NOMO-1 treated with dmso at 0.1 percent for 144 hours (cell line): ENCODE results near the gene SASH1.

Experiments used
- DNase-seq: peaks from one replicate; lab custom pipeline; 2025; ENCODE audit not compliant: unreplicated experiment; lab: John Stamatoyannopoulos, UW

The SASH1 gene

DNA sequence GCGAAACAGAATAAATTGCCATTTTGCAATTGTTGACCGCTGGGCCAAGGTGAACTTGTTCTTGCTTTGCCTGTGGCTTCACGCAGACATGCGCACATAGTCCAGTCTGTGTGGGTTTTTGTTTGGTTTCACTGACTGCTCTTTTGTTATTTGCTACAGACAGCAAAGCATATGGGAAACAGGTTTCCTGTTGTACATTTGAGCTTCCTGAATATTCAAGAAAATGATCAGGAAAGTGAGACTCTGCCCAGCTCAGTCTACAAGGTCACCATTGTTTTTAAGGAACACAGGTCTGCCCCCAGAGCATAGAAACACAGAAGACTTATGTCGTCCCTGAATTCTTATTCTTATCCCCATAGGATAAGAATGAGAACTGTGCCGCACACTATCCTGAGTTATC, 55.6 kb downstream of the SASH1 start:
- no peak for DNase-seq

DNA sequence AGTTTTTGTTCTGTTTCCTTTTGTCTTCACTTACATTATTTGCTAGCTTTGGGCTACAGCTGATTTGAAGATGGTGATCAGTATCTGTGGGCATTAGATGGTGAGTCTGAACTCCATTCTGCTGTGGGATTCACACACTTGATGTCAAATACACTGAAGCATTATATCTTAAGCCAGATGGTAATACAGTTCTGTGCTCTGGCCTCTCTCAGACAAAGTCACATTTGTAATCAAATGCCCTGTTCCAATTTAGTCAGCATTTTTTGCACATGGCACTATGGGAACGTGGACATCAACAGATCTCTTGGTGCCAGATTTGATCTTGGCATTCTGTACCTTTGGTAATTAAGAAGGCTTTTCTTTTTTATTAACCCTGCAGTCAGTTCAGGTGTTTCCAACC, 56.0 kb downstream of the SASH1 start:
- no peak for DNase-seq

DNA sequence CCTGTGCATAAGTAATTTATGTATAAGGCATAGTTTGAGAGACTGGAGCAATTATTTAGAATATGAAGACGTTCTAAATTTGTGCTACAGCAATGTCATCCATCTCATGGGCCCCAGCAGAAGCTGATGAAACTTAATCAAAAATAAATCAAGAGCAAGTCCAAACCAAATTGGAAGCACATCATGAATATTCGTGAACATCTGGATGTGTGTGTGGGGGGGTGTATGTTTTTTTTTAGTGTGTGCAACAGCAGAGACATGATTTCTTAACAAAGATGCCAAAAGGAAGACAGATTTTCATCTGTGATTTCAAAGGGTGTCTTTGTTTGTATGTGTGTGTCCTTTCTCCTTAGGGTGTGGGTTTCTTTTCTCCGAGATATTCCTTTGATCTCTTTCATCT, 58.9 kb downstream of the SASH1 start:
- DNase-seq = no peak

DNA sequence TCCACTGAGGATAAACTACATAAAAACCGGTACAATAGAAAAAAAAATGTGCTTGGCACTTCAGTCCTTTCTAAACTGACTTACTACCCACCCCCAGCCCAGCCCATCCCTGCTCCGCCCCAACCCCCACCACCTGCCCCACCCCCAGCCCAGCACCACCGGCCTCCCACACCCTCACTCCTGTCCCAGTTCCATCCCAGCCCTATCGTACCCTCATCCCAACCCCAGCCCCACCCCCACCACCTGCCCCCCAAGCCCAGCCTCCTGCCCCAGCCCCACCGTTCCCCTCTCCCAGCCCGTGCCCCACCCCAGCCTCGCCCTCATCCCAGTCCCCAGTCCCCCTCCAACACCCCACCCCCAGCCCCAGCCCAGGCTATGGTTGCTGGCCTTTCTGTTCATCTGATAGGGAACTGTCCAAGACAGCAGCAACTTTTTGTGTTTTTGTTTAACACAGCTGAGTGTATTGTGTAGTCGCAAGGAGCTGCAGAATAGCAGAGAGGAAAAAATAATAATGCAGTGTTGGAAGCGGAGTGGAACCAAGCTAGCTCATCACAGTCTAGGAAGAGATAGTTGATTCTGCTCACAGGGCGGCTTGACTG, 61.9 kb downstream of the SASH1 start:
- no peak for DNase-seq

DNA sequence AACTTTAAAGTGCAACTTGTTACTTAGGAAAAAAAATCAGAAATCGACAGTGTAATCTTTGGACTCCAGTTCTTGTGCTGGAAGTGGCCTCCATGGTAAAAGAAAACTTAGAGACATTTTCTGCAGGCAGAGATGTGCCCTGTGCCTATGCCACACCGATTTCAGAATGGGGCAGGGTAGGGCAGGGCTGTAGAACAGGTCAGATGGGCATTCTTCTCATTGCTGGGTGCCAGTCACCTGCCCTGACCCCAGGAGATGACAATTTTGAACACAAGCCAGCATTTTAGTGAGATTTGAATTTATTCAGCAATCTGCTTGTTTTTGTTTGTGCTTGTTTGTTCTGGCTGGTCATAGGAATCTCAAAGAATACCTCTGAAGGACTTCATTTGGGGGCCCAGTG, 63.3 kb downstream of the SASH1 start:
- DNase-seq = no peak

DNA sequence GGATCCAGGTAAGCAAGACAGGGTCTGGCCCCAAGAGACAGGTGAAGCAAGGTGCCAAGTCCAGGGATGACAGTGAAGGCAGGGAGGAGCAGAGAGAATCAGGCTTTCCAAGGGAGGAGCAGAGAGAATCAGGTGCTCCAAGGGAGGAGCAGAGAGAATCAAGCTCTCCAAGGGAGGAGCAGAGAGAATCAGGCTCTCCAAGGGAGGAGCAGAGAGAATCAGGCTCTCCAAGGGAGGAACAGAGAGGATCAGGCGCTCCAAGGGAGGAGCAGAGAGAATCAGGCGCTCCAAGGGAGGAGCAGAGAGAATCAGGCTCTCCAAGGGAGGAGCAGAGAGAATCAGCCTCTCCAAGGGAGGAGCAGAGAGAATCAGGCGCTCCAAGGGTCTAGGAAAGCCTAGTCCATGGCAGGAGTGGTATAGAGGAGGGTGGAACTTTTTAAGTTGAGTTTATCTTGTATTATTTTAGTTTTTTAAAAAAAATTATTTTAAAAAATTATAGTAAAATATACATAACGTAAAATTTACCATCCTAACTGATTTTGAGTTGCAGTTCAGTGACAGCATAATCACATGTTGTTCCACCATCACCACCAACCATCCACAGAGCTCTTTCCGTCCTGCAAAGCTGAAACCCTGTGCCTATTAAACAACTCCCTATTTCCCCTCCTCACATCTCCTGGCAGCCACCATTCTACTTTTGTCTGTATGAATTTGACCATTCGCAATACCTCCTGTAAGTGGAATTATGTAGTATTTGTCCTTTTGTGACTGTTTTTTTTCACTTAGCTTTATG, 64.1 kb downstream of the SASH1 start:
- no peak for DNase-seq

DNA sequence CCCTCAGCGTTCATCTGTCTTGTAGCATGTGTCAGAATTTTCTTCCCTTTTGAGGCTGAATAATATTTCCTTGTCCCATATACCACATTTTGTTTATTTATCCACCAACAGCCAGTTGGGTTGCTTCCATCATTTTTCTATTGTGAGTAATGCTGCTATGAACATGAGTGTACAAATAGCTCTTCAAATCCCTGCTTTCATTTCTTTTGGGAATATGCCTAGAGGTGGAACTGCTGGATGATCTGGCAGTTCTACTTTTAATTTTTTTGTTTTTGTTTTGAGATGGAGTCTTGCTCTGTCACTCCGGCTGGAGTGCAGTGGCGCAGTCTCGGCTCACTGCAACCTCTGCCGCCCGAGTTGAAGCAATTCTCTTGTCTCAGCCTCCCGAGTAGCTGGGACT, 64.7 kb downstream of the SASH1 start:
- no peak for DNase-seq

DNA sequence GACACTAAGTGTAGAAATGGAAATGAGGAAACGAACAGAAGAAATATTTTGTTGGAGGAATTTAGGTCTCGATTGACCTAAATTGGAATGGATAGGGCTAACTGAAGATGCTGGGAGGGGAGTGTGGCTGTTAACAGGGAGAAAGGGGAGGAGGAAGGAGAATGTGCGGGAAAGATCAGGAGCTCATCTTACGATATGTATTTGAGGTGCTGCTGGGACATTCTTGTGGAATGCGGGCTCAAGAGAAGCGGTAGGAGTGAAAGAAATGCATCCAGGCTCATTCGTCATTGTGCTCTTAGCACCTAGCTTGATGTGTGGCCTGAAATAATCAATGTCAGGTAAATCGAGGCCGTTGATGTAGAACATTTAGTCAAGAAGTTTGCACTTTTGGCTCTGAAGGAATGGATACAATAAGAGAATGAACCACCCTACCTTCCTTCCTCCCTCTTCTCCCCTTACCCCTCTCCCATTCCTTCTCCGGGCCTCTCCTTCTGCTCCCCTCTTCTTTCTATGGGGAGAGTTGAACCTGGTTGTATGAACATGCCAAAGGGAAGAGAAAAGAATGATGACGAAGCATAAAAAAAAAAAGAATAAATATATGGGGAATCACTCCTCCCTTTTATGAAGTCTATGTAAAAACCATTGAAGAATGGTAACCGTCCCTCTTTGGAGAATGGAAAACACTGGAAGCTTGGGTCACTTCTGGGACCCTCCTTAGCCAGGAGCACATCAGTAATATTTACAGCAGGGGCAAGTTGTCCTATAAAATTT, 70.9 kb downstream of the SASH1 start:
- DNase-seq = no peak

DNA sequence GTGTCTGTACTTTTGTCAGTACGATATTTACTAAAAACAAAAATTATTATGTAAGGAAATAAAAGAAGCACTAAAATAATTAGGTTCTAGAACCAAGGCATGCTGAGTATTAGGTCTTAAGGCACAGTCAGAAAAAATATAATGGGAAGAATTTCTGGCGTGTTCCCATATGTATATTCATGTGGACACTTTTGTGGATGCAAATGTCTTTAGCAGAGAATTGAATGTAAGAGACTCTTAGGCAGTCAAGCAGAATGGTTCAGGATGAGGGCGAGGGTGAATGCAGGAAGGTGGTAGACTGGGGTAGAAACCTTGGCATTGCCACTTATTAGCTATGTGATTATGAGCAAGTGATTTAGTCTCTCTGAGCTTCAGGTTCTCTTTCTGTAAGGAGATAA, 71.5 kb downstream of the SASH1 start:
- no peak for DNase-seq

DNA sequence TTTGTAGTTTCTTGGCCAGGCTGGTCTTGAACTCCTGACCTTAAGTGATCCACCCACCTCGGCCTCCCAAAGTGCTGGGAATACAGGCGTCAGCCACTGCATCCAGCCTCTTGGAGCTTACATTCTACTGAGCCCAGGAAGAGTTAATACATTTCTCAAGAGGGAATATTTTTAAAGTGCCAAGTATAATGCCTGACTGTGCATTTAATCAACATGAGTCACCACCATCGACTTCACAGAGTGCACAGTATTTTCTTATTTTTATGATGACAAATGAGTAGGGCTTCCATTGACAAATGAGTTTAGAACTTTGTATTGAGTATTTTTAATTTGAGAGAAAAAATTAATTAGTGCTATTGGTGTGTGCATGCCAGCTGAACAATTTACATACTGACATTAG, 72.2 kb downstream of the SASH1 start:
- DNase-seq = no peak

DNA sequence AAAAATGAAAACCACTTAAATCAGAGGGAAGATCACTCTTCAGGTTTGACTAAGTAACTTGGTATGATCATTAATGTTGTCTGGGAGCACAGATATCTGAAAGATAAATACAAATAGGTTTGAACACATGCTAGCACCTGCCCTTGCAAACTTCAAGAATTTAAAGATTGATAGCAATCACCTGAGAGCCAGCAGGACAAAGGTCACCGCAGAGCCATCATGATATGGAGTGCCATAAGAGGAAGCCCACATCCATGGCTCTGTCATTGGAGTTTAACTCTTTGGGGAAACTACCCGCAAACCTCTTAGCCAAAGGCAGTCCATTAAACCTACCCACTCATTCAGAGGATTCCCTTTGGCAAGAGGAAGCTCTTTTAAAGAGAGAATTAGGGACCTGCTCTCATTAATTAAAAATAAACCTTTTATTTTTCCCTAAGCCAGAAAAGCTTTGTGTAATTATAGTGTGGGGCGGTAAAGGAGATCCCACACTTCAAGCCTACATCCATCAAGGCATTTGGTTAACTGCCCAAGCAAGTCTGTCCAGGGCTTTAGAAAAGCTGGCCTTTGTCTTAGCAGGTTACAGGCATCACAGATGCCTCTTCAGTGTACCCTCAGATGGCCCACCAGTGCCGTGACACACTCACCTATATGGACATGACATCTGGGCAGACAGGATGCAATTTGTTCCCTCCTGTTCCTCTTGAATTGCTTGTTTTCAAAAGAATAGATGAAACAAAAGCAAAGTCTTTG, 73.0 kb downstream of the SASH1 start:
- DNase-seq = no peak

DNA sequence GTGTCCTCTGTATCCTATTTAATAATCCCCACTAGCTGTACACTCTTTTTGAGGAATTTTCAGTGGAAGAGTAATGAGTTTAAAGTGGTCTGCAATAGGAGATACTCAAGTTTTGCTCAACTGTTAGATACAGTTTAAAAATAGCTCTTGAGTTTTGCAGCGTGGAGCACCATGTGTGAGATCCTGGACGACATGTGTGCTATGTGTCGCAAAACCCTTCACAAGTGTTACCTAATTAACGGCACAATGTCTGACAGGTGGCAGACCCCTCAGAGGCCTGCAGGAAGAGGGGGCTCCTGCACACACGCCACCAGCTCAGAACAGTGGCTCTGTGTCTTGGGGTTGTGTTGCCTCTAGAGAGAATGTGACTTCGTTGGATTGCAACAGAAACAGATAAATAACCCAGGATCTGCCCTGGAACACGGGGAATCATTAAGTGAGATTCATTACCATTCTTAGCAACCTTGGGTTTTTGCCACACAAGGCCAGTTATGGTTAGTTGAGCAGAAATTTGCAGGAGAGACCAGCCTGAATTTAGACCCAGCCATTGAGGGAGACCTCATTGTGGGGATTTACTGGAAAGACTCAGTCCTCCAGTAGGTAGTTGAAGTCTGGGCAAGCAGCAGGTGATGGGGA, 73.8 kb downstream of the SASH1 start:
- no peak for DNase-seq

DNA sequence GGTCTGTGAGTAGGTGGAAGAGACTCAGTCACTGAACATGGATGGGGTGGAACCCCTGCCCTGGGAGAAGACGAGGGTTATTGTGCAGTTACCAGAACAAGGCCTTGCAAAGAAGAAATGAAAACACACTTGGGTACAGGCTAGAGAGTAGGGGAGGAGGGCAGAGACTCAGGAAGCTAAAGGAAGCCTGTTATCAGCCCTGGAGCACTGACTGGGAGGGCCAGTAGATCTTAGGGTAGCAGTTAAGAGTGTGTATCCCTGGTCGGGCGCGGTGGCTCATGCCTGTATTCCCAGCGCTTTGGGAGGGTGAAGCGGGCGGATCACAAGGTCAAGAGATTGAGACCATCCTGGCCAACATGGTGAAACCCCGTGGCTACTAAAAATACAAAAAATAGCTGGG, 74.4 kb downstream of the SASH1 start:
- DNase-seq = no peak

DNA sequence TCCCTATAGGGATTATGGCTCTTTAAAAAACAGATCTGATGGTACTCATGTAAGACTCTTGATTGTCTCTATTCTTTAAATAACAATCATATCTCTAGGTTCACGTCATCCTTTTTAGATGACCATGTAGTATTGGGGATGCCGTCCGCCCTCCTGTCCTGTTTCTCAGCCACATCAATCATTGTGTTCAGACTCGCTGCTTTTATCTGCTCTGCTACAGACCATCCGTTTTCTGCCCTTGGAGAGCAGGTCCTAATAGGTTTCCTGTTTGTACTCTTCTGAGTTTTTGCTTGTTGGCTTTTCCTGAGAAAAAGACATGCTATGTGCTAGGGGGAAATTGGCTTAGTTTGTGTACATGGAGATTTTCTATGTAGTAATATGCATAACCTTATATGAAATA, 76.8 kb downstream of the SASH1 start:
- DNase-seq = no peak

DNA sequence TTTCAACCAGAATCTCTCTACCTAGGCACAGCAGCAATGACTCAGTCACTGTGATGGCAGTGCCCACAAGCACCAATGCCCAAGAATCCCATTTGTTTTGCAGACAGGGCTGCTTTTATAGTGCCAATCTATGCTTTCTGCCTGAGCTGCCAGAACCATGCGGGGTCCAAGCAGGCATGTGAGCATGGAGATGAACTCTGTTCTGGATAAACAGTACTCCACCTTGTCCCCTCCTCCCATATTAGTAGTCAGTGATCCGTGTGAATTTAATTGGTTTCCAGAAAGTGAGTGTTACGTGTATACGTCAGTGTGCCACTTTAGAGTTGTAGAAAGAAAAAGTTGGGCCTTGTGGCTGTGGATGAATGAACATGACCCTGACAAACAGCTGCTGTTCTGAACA, 79.4 kb downstream of the SASH1 start:
- DNase-seq = no peak

DNA sequence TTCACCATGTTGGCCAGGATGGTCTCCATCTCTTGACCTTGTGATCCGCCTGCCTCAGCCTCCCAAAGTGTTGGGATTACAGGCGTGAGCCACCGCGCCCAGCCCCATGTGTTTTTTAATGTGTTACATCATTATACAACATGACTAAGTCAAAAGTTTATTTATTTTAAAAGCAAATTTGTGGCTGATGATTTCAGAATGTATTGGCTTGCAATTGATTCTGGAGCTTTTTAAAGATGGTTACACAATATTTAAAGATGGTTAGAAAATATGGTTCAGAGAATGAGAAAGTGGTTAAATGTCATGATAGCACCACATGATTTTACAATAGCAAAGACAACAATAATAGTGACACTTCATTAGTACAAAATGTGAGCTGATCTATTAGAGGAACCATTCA, 80.5 kb downstream of the SASH1 start:
- no peak for DNase-seq

DNA sequence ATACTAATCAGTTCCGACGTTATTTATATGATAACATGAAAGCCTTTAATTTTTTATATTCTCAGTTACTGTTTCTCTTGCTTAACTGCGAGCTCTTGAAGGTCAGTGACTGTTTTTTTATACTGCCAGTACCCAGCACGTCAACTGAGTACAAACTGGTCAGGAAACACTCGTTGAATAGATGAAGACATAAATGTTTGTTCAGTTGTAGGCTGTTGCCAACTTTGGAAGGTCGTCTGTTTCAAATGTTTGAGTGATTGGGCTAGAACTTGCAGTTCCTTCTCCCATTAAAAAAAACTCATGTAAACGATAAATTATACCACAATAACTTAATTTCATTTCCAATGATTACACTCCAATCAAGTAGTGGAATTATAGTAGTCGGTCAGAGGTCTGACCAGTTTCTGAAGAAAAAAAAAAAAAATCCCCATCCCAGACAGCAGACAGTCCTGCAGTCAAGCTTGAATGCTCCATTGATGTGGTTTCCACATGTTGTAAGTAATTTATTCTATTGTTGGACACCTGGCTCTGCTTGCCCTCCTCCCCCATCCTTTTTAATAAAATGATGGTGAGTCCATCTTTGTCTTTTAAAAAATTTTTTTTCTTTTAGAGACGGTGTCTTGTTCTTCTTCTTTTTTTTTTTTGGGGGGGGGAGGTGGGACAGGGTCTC, 81.1 kb downstream of the SASH1 start:
- DNase-seq = no peak

DNA sequence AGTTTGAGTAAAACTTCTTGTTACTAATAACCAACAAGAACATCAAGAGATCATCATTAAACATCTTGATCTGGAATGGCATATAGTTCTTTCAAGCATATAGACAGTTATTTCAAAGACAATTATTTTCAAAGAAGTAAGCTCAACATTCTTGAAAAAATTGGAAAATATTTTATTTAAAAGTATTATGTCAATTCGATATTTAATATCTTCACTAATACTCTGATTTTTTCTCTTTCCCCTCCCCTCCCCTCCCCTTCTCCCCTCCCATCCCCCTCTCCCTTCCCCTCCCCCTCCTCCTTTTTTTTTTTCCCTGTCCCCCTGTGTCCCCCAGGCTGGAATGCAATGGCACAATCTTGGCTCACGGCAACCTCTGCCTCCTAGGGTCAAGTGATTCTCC, 82.8 kb downstream of the SASH1 start:
- DNase-seq = no peak

DNA sequence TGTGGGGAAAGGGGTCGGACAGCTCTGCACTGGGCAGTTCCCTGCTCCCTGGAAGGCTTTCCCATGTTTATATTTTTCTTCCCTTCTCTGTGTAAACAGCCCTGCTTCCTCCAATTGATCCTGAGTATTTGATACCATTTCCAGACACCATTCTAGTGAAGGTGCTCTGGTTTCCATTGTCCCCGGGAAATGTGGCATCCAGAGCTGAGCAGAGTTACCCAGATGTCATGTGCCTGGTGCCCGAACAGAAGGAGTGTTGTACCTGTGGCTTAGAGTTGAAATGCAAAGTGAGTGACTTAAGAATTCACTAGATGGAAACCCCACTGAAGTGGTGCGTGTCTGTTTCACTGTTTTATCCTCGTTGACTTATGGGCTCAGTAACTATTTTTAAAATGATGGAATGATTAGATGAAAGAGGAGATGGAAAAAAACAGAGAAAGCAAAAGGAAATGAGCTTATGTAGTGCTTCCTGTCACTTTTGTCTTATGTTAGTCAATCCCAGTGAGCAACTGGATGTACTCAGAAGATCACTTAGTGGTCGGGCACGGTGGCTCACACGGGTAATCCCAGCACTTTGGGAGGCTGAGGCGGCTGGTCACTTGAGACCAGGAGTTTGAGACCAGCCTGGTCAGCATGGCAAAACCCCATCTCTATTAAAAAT, 83.8 kb downstream of the SASH1 start:
- DNase-seq = no peak

DNA sequence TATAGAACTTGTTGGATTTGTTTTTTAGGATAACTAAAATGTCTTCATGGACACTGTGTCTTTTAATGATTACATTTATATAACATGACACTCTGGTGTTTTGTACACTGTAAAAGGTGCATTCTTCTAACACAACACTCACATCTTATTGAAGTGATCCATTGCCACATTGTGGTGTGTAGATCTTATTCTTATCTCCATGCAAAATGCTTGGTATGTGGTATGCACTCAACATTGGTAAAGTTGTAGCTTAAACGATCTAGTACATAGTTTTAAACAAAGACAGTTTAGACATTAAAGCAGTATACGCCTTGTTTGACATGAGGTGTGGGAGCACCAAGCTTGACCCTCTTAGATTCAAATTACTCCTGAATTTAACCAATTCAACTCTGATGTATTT, 84.7 kb downstream of the SASH1 start:
- no peak for DNase-seq
